HepG2 (cell line): ENCODE results near the gene BSN.

Experiments used
- ARNTL ChIP-seq: sonication (generic); formaldehyde crosslinking; IDR thresholded peaks from 2 replicates; pipeline ENCODE4 v1.4.0; 2020; ENCODE audit warnings: mild to moderate bottlenecking, missing genetic modification reagents
- CTCF ChIP-seq: sonication (generic); formaldehyde crosslinking; IDR thresholded peaks from 2 replicates; pipeline ENCODE4 v1.5.0; 2020; ENCODE audit warnings: mild to moderate bottlenecking, missing genetic modification reagents, moderate library complexity
- ETV5 ChIP-seq: IDR thresholded peaks from 2 replicates; pipeline ENCODE4 v1.6.1; 2018; ENCODE audit warnings: missing biosample characterization, missing genetic modification reagents, inconsistent platforms, borderline replicate concordance
- GTF2F1 ChIP-seq: fragments of 150-350 bp; IDR thresholded peaks from 2 replicates; pipeline ENCODE4 v1.6.1; 2014; ENCODE audit warnings: low read length
- JUNB ChIP-seq: sonication (generic); formaldehyde crosslinking; IDR thresholded peaks from 2 replicates; pipeline ENCODE4 v1.8.0; 2022; ENCODE audit warnings: missing genetic modification reagents, mild to moderate bottlenecking, borderline replicate concordance
- MZF1 ChIP-seq: sonication (generic); formaldehyde crosslinking; IDR thresholded peaks from 2 replicates; pipeline ENCODE4 v1.8.1; 2023; ENCODE audit warnings: mild to moderate bottlenecking, missing genetic modification reagents, borderline replicate concordance
- NR2C2 ChIP-seq: sonication (generic); formaldehyde crosslinking; IDR thresholded peaks from 2 replicates; pipeline ENCODE4 v1.4.0; 2020; ENCODE audit warnings: missing genetic modification reagents, mild to moderate bottlenecking, moderate library complexity, borderline replicate concordance
- PHF8 ChIP-seq: sonication (generic); formaldehyde crosslinking; IDR thresholded peaks from 2 replicates; pipeline ENCODE4 v1.5.0; 2020; ENCODE audit warnings: missing genetic modification reagents
- RAD21 ChIP-seq: fragments of 450-650 bp; formaldehyde crosslinking; IDR thresholded peaks from 2 replicates; pipeline ENCODE4 v1.5.0; 2020; ENCODE audit warnings: mild to moderate bottlenecking
- THRA ChIP-seq: sonication (generic); formaldehyde crosslinking; IDR thresholded peaks from 2 replicates; pipeline ENCODE4 v1.4.0; 2020; ENCODE audit warnings: missing genetic modification reagents, borderline replicate concordance
- ZKSCAN8 ChIP-seq: IDR thresholded peaks from 2 replicates; pipeline ENCODE4 v1.6.1; 2016; ENCODE audit warnings: borderline replicate concordance, missing genetic modification reagents, missing compliant biosample characterization
- ZNF577 ChIP-seq: sonication (generic); formaldehyde crosslinking; IDR thresholded peaks from 2 replicates; pipeline ENCODE4 v1.4.0; 2020; ENCODE audit warnings: mild to moderate bottlenecking, low read depth, missing genetic modification reagents, borderline replicate concordance

- no peak for TF ChIP-seq CTCF (CRISPR knock-in tag)
- TF ChIP-seq ZKSCAN8 (CRISPR knock-in tag) = no peak
- no peak for TF ChIP-seq GTF2F1
- no peak for TF ChIP-seq PHF8
- no peak for TF ChIP-seq NR2C2 (CRISPR knock-in tag)
- TF ChIP-seq THRA (CRISPR knock-in tag) = no peak
- no peak for TF ChIP-seq ZNF577 (CRISPR knock-in tag)
- no peak for TF ChIP-seq JUNB (CRISPR knock-in tag)
- TF ChIP-seq ARNTL (CRISPR knock-in tag) = no peak
- no peak for TF ChIP-seq MZF1 (CRISPR knock-in tag)
- TF ChIP-seq ETV5 (CRISPR knock-in tag) = no peak
- no peak for TF ChIP-seq RAD21 (CRISPR knock-in tag)
Observed at GRCh38 chr3:49591615-49592014, 37.3 kb downstream of the BSN start.
